Measurements from ENCODE around the gene TRIM66.

Gene TRIM66

DNA sequence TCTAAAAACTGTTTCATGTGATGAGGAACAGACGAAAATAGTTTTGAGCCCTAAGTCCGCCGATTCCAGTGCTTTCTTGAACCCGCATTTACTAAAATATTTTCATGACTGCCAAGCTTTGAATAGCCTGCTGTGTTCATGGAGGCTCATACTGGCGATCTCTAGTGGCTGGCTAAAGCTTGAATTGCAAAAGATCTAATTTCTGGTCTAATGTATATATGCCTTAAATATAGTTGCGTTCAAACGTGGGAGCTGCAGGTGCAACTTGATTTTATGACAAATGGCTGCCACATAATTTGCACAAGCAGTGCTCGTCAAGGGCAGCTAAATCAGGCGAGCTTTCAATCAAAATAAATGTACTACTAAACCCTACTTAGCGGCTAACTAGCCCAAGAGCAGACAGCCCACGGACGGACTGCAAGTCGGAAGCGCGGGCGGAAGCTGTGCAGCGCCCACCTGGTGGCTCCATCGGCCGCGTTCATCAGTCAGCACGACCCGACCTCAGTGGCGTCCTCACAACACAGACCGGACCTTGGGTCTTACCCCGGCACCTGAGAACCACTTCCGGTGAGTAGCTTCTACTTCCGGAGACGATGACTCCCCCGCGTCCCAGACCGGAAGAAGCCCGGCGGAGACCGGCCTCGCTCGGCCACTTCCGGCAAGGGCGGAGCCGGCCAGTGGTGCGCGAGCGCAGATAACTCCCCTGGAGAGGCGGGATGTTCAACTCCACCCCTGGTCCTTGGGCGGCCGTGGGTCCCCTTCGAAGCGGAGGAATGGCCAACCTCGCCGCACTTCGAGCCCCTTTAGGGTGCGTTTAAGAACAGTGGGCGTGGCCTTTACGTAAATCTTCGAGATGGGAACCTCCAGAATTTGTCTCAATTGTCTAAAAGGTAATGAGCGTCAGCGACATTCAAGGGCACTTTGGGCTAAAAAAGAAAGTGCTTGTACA is 6.2 kb upstream of the TRIM66 start:
- Mint-ChIP-seq H3K36me3 (ENCODE audit: low read depth) (peaks cover 57% of the 10 kb centered on the region), H3K4me3 (peak overlapping the region; percentile 84), H3K27ac (peak overlapping the region; percentile 87), H3K4me1 (peaks cover 56% of the 10 kb centered on the region), H3K9me3 (no peaks in the 10 kb centered on the region), H3K27me3 (ENCODE audit: low read depth, poor library complexity) (no peaks in the 10 kb centered on the region)
- peak; percentile 92 for DNase-seq
- TF ChIP-seq, protein P1, sequence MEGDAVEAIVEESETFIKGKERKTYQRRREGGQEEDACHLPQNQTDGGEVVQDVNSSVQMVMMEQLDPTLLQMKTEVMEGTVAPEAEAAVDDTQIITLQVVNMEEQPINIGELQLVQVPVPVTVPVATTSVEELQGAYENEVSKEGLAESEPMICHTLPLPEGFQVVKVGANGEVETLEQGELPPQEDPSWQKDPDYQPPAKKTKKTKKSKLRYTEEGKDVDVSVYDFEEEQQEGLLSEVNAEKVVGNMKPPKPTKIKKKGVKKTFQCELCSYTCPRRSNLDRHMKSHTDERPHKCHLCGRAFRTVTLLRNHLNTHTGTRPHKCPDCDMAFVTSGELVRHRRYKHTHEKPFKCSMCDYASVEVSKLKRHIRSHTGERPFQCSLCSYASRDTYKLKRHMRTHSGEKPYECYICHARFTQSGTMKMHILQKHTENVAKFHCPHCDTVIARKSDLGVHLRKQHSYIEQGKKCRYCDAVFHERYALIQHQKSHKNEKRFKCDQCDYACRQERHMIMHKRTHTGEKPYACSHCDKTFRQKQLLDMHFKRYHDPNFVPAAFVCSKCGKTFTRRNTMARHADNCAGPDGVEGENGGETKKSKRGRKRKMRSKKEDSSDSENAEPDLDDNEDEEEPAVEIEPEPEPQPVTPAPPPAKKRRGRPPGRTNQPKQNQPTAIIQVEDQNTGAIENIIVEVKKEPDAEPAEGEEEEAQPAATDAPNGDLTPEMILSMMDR (IDR thresholded peaks at IDR 0.05) = no peak

DNA sequence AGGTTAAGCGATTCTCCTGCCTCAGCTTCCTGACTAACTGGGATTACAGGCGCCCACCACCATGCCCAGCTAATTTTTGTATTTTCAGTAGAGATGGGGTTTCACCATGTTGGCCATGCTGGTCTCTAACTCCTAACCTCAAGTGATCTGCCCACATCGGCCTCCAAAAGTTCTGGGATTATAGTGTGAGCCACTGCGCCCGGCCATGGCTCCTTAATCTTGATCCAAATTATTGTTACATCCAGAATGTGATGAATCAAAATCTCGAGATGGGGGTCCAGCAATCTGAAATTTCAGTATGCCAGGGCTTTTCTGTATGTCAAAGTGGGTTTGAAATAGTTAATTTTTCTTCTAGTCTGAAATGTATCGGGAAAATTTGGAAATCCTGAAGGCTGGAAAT is 3.9 kb upstream of the TRIM66 start:
- no peaks in the 10 kb centered on the region for H3K27me3 Mint-ChIP-seq (ENCODE audit: low read depth, poor library complexity)
- no peaks in the 10 kb centered on the region for H3K9me3 Mint-ChIP-seq
- peaks cover 72% of the 10 kb centered on the region for H3K4me1 Mint-ChIP-seq
- H3K36me3 Mint-ChIP-seq (ENCODE audit: low read depth) = peaks cover 41% of the 10 kb centered on the region
- H3K27ac Mint-ChIP-seq = peak overlapping the region; percentile 83
- H3K4me3 Mint-ChIP-seq = no peak overlapping the region
- no peak for DNase-seq
- TF ChIP-seq, protein P1 (IDR thresholded peaks at IDR 0.05) = no peak

- Mint-ChIP-seq H3K36me3 (ENCODE audit: low read depth) (peaks cover 39% of the 10 kb centered on the region), H3K27ac (peak overlapping the region; percentile 43), H3K4me3 (no peak overlapping the region), H3K27me3 (ENCODE audit: low read depth, poor library complexity) (no peaks in the 10 kb centered on the region), H3K9me3 (no peaks in the 10 kb centered on the region), H3K4me1 (peaks cover 75% of the 10 kb centered on the region)
- TF ChIP-seq, protein P1 (IDR thresholded peaks at IDR 0.05) = no peak
- no peak for DNase-seq
Observed at GRCh38 chr11:8685820-8686219, 3.4 kb upstream of the TRIM66 start.

DNA sequence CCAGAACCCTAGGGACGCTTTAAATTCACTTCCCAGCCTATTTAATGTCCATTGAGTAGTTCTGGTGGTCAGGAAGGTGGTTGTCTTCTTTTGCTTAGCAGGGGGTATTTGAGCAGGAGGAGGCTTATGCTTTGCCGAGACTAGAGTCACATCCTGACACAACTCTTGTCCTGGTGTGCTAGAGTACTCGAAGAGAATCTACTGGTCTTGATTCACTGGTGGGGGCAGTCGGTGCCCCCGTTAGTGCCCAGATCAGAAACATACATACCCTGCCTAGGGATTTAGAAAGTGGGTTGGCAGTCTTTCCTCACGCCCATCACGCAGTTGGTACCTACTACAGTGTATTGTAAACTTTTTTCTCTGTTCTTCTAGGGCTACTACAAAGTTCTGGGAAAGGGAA is 2.8 kb upstream of the TRIM66 start:
- no peaks in the 10 kb centered on the region for H3K27me3 Mint-ChIP-seq (ENCODE audit: low read depth, poor library complexity)
- peaks cover 81% of the 10 kb centered on the region for H3K4me1 Mint-ChIP-seq
- peak overlapping the region; percentile 43 for H3K27ac Mint-ChIP-seq

DNA sequence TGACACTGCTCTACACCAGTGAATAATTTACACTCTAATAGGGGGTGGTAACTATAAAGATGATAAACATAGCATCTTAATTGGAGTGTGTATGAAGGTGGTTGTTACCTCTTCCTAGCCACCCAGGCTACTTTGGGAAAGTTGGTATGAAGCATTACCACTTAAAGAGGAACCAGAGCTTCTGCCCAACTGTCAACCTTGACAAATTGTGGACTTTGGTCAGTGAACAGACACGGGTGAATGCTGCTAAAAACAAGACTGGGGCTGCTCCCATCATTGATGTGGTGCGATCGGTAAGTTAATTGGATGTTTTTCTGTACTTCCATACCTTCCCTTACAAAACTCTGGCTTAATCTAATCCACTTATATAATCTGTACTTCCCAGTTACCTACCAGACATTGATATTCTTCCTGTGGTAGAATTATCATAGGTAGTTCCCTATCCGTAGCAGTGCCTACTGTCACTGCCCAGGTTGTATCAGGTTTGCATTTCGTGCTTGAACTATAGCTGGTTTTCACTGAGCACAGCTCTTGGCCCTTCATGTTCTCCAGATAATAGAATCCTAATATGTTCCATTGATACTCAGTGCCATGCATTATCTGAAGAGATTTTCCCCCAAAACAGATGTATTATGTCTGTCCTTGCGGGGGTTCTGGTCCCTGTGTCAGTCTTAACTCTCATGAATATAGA is 2.3 kb upstream of the TRIM66 start:
- TF ChIP-seq, protein P1 (IDR thresholded peaks at IDR 0.05) = no peak
- Mint-ChIP-seq H3K4me1 (peaks cover 79% of the 10 kb centered on the region), H3K27me3 (ENCODE audit: low read depth, poor library complexity) (no peaks in the 10 kb centered on the region), H3K36me3 (ENCODE audit: low read depth) (peaks cover 45% of the 10 kb centered on the region), H3K4me3 (peak overlapping the region; percentile 94), H3K27ac (peak overlapping the region; percentile 43), H3K9me3 (no peaks in the 10 kb centered on the region)
- DNase-seq = no peak

More for the DNA sequence above, 2.8 kb upstream of the TRIM66 start:
- Mint-ChIP-seq H3K36me3 (ENCODE audit: low read depth) (peaks cover 44% of the 10 kb centered on the region), H3K4me3 (peak overlapping the region; percentile 94), H3K9me3 (no peaks in the 10 kb centered on the region)
- no peak for DNase-seq
- TF ChIP-seq, protein P1 (IDR thresholded peaks at IDR 0.05) = no peak

Data from nephron progenitor cell (in vitro differentiated cells).